DLD1 (cell line): ENCODE data around the gene PRICKLE1.

Experiments used
- in situ Hi-C: cut with HindIII; loops from 2 replicates; pipeline ENCODE4 v1.10.0; 2017; ENCODE audit warnings: low sequenced_read_pairs

PRICKLE1 gene

DNA sequence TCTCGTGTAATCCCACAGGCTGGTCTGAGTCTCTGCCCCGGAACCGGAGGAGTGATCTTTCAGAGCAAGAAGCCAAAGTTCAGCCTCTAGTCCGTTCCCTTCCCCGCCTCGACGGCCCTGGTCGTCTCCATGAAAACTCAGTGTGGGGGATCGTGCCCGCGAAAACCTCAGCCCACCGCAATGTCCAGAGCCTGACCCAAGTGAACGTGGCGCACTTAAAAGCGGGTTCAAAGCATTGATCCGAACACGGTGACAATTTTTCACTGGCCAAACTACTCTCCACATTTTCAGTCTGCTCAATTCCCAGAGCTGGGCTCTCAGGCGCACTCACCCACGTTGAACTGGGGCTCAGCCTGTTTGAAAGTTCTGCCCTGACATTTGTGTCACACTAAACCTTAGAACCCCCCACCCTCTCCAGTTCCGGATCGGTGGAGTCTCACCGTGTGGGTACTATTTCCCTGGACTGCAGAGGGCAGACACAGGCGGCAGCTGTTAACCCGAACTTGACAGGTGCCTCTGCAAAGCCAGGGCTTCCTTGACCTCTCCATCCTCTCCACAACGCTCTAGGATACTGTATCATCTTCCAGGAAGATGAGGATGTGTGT is 886 bp upstream of the PRICKLE1 start:
- in situ Hi-C loops: no loop called here

DNA sequence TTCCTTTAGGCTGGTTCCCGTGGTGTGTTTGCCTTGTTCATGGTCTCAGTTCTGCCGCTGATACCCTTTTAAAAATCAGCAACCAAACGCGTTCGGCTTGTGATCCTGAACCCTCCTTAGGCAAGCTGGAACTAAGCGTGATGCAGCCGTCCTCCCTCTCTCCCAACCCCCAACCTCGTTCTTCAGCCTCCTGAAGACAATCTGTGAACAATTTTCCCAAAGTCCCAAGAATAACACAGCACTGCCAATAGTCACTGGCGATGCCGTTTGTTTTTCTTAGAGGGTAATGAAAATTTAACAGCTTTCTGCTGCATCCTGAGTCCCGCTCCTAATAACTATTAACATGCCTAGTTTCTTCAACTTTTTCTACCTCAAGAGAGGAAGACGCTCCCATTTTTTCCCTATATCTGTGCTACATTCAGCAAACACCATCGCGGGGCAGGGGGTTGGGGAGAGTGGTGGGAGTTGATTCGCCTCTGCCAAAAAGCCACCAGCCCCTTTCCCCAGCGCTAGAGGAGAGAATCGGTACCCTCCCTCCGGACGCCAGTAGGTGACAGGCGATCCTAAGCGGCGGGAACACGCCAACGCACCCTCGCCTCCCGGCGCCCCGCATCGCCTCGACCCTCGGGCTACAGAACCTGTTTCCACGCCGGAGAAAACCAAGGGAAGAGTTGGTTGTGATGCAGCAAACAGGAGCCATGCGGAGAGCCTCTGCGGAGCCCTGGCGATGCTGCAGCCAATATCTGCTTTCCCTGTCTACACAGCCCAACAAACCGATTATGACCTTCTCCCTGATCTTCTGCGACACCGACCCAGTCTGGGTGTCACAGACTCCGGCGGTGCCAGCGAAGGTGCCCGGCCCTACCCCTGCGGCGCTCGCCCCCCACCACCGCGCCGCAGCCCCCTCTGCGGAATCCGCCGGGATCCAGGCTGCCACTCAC is 752 bp downstream of the PRICKLE1 start:
- in situ Hi-C loops: no loop called here

DNA sequence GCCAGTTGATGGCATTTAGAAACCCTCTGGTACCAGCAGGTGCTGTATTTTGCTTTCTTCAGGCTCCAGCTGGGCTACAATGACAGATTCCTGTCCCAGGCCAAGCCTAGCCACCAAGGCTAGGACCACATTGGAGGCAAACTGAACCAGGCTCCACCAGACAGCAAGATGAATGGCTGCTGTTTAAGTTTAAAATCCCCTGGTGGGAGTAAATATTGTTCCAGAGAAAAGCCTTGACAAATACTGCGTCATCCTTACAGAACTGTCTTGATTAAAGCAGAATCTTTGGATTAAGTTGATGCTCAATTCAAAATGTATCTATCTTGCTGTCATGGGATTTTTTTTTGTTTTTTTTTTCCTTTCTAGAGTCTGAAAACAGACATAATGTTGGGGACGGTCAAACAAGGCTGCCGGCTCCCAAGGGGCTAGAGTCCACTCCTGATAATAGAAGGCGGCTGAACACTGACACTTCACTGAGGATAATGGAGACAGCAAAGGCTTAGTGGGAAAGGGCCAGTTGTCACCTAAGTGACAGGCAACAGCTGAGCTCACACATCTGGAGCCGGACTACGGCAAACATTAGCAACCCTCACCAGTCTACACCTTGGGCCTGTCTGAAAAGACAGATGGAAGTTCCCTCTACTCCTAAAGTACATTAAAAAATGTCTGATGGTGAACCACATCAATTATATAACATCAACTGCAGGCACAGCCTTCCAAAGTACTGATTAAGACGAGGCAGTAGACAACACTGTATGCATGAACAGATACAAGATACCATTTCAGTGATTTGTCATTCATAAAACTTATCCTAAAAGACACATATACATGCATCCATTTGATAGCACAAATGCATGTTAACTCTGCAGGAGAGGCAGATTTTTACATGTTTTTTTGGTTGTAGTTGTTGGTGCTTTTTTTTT is 1.7 kb downstream of the PRICKLE1 start:
- in situ Hi-C loops: no loop called here

DNA sequence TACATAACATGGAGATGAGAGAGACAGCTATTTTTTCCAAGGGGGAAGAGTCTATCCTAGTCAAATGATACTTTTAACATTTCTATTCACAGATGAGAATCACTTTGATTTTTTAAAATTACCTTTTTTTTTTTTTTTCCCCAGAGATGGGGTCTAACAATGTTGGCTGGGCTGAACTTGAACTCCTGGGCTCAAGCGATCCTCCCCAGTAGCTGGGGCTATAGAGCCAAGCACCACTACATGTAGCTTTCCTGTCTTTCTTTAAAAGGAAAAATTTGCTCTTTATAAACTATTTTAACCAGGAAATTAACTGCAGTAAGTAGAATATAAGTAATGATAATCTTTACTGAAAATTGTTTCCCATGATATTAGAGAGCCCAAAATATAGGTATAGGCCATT is 3.3 kb downstream of the PRICKLE1 start:
- in situ Hi-C loops: no loop called here

DNA sequence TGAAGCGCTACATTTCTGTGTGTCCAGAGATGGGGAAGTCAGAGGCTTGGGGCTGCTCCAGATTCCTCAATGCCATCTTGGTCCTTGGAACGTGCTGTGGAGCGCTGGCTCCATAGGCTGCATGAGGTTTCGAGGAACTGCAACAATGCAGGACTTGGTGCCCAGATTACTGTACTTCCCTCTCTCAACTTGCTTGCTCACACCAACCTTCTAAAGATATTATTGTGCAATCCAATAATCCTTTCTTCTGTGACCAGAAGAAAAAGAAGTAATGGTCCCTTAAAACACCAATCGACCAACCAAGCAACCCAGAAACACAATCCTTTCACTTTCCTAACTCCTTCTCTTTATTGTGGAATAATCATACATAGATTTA is 3.7 kb downstream of the PRICKLE1 start:
- in situ Hi-C loops: no loop called here

DNA sequence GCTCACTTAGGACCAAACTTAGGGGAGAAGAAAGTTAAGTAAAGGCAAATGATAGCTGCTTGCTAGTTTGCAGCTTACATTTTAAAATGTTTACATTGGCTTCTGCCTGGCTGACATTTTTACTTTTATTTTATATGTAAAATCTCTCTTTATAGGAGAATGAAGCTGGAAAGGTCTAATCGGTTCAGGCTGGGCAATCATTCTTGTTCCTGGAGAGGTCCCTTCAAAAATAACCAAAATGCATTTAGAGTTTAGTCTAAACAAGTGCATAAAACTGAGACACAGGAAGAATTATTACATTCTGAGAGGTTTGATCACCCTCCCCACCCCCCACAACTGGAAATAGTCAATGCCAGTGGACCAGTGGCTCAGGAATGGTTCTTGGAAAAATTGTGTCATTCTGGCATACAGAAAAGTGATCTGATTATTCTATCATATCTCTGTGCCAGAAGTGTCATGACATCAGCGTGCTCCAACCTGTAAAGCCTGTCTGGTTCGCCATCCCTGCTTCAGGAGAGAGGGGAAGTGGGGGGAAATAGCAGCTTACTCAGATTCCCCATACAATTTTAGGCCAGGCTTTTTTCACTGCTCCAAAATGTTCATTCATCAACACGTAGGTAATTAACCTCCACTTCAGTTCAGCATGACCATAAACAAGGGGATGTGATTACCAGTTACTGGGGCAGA is 4.2 kb downstream of the PRICKLE1 start:
- in situ Hi-C loops: no loop called here

DNA sequence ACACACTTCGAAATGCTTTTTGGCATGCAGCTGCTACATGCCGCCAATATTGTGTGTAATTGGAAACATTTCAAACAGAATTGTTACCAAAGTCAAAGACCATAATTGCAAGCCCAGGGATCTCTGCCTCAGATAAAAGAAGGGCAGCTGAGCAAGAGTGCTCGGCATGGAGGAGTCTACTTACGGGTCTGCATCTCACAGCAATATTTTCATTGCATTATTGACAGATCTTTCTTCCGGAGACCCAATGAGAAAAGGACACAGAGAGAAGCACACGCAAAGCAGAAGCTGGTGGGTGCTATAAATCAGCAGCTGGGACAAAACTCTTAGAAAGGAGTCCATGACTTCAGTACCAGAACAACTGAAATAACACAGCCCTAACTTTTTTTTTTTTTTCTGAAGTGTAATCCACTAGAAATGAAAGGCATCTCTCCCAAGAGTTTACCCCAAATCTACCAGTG is 4.9 kb downstream of the PRICKLE1 start:
- in situ Hi-C loops: no loop called here

DNA sequence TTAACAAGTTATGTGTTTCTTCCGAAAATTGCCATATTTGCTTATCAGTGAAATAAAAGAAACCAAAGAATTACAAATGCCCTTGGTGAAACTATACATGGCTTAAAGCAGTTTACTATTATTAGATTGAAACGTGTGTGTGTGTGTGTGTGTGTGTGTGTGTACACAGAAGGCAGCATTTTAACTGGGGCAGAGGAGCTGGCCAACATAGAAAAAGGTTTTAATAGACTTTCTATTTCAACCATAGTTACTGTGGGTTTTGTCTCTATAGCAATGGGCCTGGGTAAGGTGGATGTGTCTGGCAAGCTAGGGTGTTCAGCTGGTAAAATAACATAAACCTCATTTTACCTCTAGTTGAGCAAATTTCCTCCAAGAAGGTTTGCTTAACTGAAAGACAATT is 6.5 kb downstream of the PRICKLE1 start:
- in situ Hi-C loops: no loop called here

DNA sequence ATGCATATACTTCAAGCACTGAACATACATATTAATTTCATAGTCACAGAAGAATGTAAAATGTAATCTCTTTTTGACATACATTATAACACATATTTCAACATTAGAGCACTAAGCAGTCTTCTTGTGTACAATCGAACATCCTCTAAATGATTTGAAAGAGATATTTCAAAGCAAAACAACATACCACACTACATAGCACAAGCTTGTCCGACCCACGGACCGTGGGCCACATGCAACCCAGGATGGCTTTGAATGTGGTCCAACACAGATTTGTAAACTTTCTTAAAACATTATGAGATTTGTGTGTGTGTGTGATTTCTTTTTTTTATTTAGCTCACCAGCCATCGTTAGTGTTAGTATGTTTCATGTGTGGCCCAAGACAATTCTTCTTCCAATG is 7.0 kb downstream of the PRICKLE1 start:
- in situ Hi-C loops: no loop called here

DNA sequence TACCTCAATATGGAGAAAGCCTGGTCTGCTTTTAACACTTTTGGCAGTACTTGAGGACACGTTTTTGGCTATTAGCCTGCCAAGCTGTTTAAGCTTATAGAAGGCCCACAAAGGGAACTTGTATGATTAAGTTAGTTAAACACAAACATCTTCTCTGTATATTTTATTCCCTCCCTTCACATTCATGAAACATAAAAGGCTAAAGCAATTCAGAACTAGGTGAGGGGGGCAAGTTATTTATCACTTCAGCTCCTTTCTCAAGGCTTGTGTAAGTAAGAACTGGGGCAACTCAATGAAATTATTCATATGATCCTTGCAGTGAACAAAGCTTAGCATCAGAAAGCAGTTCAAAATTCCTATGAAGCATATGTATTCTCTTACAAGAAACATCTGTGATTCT is 7.5 kb downstream of the PRICKLE1 start:
- in situ Hi-C loops: no loop called here

DNA sequence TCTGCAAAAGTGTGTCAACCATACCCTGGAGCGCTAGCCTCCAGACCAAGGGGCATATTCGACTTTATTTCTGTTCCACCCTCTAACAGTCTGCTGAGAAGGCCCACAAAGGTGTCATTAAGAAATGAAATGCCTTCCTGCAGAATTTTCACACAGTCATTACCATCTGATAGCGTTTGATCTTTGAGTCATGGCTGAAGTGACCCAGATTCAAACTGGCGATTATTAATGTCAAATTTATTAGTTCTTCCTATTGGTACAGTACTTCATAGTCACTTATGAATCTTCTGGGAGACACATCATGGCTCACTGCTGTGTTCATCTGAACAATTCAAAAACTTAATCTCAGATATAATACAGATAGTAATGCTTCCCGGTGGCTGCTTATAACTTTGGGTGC is 13.2 kb downstream of the PRICKLE1 start:
- in situ Hi-C loops: no loop called here

DNA sequence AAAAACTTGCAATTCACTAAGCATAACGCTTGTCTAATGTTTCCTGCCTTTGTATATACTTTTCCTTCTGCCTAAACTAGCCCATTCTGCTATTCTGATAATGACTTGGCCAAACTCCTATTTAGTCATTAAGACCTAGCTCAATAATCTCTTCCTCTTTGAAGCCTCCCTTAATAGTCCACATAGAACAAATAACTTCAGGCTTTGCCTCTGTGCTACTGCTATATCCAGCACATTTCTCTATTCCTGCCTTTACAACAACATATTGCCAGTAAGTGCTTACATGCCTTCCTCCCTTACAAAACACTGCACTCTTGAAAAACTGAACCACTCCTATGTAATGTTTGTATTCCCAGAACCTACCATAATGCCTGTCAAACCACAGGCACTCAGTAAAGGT is 13.8 kb downstream of the PRICKLE1 start:
- in situ Hi-C loops: no loop called here

DNA sequence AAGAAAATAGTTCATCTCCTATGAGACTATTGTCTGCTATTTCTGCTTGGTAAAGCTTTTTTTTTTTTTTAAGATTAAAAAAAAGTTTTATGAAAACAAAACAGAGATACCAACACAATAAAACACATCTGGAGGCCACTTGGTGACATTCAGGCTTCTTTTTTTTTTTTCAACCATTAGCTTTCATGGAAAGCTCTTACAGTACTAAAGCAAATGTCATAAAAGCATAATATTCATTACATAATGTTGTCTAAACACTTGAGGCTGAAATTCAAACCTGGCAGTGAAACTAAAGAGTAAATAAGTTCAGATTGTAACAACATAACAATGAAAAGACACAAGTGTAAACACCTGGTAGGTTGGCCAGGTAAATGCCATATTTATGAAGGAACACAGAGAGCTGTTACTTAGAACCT is 14.7 kb downstream of the PRICKLE1 start:
- in situ Hi-C loops: no loop called here

DNA sequence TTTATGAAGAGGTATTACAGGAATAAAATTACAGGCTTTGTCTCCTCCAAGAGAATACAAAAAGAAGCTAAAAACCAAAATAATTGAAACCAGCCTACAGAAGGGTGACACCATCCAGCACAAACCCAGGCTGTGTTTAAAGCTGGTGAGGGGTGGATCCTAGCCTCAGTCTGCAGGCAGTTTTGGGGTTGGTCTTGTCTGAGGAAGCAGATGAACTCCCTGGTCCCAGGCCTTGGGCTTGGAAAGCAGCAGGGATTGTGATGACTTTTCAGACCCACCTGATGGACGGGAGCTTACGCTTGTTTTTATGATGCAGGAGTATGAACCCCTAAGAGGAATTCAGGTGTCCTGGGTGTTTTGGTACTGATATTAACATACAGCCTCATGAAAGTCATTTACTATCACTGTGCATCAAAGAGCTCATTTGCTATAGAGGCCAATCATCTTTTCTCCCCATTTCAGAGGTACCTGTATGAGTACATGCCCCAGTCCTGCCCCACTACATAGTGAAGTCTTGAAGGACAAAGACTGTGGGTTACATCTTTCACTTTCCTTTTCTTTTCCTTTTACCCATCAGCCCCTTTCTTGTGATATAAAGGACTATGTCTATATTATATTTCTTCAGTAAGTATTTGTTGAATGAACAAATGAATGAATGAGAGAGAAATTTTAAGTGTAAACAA is 18.1 kb downstream of the PRICKLE1 start:
- in situ Hi-C loops: no loop called here

DNA sequence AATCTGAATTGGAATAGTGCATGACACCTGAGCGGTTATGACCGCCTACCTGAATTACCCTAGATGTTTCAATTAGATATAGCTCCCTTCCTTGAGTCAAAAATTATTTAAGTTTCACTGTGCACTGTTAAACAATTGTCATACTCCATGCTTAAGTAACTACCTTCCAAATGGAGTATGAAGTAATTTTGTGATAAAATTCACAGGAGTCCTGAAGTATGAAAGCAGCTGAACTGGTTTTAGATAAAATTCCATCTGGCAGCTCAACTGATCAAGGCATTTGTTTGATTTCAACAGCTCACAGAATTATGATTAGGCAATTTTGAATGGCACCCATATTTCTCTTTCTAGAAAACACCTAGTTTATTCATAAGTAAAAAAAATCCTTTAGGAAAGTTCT is 19.5 kb downstream of the PRICKLE1 start:
- in situ Hi-C loops: no loop called here

DNA sequence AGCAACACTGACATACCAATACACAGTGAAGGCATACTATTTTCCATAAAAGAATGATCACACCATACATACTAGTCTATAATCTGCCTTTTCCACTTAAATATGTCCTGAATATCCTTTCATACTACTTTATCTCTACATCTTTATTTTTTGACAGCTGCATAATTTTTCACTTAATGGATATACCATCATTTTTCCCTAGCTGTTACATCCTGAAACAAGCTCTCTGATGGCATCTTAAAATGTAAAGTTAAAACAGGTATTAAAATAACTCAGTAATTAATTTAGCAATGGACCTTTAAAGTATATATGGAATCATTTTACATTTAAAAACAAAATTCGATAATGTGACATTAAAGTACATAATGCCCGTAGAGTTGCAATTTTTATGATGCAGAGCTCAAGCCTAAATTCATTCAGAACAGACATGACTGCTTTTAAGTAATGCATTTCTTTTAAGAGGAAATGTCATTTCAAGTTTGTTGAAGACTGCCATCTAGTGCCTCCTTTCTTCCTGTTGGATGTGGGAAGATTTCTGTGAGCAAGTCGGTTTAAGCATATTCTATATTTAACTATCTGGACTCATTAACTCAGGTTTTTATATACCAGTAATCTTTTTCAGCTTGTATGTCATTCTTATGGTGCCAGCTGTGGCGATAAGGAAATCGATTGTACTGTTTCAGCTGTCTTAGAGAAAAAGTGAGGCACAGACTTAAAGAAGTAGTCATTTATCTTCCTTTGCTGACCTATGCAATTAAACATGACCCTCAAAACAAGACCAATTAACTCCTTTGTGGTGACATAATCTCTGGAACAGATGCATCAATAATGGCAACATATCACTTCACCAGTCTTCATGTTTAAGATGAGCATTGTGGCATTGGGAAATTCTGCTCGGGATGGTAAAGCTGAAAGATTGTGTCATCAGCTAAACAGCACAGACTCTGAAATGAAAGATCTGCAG is 20.3 kb downstream of the PRICKLE1 start:
- in situ Hi-C loops: no loop called here

DNA sequence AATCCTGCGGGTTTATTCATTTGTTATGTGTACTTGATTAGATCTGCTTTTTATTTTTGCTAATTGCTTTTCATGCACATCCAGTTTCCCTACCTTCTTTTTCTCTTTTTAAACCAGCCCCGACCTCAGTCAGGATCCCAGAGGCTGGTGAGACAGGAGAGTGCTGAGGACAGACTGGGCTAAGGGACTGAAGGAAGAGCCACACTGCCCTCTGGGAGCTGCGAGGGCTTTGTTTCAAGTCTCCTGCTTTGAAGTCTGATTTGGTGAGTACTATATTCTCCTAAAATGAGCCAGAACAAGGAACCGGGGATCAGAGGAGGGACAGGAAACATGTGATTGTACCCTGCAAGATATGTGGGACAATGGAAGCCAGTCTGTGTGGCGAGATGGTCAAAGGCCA is 23.9 kb downstream of the PRICKLE1 start:
- in situ Hi-C loops: no loop called here

DNA sequence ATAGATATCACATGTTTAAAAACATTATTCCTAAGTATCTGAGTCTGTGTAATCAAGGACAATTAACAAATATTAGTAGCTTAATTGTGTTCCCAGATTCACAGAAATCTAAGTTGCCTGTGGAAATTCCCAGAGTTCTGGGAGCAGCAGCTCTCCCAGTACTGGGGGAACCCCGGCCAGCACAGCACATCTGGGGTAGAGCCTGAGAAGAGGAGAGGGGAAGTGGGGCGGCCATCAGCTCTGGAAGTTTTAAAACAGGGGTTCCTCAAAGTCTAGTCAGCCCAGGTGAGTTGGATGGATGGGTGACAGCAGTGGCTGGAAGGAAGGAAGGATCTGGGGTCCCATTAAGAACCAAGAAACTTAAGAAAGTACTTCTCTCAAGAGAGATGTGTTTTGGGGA is 24.6 kb downstream of the PRICKLE1 start:
- in situ Hi-C loops: no loop called here

DNA sequence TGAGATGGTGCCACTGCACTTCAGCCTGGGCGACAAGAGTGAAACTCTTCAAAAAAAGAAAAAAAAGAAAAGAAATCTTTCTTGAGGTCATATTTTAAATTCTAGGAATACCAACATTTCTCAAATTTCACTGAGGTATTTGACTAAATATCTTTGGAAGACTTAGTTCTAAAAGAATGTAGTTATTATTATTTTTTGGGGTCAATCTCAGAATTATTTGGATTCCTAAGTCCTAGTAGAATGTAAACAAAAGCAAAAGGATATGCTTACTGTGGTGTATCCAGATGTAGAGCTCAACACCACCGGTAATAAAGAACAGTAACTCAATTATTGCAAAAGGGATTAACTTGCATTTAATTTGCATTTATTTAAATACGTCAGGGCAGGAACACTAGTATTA is 25.0 kb downstream of the PRICKLE1 start:
- in situ Hi-C loops: no loop called here
